HG03439 (cell line): ENCODE results near the gene CALCOCO2.
"Not testable (repeated sequence)": the region's sequence is repeated elsewhere in the genome, so short reads cannot be mapped to it uniquely, and the experiment has no call there.

Source experiments
- ATAC-seq: cut with Tn5 transposase; IDR thresholded peaks from one replicate; pipeline ENCODE4 v1.9.1; 2021; ENCODE audit warnings: mild to moderate bottlenecking, moderate library complexity; ENCODE audit not compliant: unreplicated experiment

CALCOCO2 gene

DNA sequence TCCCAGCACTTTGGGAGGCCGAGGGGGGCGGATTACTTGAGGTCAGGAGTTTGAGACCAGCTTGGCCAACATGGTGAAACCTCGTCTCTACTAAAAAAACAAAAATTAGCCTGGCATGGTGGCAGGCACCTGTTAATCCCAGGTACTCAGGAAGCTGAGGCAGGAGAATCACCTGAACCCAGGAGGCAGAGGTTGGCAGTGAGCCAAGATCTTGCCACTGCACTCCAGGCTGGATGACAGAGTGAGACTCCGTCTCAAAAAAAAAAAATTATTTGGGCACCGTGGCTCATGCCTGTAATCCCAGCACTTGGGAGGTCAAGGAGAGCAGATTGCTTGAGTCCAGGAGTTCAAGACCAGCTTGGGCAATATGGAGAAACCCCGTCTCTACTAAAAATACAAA lies 9.9 kb upstream of the CALCOCO2 start:
- not testable (repeated sequence) for ATAC-seq

DNA sequence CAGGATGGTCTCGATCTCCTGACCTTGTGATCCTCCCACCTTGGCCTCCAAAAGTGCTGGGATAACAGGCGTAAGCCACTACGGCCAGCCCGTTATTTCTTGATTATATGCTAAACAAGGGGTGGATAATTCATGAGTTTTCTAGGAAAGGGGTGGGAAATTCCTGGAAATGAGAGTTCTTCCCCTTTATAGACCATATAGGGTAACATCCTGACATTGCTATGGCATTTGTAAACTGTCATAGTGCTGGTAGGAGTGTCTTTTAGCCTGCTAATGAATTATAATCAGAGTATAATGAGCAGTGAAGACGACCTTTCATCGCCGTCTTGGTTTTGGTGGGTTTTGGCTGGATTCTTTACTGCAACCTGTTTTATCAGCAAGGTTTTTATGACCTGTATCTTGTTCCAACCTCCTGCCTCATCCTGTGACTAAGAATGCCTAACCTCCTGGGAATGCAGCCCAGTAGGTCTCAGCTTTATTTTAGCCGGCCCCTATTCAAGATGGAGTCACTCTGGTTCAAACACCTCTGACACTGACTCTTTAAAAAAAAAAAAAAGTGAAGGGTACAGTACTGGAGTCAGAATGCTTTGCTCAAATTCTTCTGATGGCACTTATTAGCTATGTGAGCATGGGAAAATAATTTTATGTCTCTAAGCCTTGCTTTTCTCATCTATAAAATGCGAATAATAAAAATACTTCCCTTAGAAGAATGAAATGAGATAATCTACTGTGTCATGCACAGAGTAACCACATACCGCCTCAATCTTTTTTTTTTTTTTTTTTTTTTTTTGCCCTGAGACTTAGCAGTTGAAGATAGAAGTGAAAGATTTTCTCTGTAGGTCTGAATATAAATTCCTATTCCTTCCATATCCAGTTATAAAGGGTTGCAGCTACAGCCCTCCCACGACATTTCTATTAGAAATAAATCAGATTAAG lies 5.1 kb upstream of the CALCOCO2 start:
- ATAC-seq: no peak

DNA sequence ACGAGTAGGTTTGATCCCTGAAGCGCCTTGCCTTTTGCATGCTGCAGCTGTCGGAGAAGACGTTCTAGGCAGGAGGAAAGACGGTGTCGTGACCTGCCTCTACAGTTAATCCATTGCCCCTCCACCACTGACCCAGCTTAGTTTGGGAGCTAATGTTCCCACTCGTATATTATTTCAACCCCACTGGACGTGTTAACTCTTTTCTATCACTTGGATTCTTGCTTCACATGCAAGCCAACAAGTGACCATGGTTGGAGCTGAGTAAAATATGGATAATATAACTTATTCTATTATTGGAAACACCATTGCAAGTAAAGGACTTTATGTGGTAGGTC lies 681 bp downstream of the CALCOCO2 start:
- no peak for ATAC-seq

DNA sequence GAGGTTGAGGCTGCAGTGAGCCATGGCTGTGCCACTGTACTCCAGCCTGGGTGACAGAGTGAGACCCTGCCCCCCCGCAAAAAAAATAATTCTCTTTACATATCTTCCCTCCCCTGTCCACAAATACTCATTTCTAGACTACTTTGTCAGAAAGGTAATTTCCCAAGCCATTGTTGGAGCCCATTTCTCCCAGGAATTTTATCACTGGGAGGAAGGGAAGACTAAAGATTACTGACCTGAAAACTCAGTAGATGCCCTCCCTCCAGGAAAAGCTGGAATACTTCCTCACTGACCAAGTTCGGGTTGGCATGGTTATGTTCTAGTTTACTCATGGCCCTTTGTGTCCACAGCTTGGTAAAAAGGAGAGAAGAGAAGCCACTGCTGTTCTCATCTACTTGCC lies 4.1 kb downstream of the CALCOCO2 start:
- no peak for ATAC-seq

DNA sequence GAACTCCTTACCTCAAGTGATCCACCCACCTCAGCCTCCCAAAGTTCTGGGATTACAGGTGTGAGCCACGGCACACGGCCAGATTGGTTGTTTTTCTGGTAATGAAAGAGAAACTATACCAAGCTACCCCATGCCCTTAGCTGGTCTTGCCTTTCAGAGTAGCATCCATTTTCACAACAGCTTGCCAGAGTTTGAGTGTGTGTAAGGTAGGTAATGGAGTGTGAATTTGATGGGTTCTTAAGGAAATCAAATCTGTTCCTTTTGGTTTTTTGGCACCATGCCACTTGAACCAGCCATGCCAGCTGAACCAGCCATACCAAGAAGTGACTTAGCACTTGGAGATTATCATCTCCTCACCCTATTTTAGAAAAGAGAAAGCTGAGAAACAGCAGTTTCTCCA lies 5.1 kb downstream of the CALCOCO2 start:
- no peak for ATAC-seq

DNA sequence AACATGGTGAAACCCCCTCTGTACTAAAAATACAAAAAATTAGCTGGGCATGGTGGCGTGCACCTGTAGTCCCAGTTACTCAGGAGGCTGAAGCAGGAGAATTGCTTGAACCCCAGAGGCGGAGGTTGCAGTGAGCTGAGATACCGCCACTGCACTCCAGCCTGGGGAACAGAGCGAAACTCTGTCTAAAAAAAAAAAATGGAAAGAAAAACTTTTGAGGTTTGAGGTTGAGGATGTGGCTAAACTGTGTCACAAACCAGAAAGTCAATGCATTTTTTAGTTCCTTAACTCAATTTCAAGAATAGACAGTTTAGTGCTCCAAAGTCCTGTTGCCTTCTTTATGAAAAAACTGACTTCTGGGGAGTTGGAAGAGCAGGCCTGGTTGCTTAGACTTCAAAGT lies 6.6 kb downstream of the CALCOCO2 start:
- ATAC-seq: not testable (repeated sequence)

DNA sequence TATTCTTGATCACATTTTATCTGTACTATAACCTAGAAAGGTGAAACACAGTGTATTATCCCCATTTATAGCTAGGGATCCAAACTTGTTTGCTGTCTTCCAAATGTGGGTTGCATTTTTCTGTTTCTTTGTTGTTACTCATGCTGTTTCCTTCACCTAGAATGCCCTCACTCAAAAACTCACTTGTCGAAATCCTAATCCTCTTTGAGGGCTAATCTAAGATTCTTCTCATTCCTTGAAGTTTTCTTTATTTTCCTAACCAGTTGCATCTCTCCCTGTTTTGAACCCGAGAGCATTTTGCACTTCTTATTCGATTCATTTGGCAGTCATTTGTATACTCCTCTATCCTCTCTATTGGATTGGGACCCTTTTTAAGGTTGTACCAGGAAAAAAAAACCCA lies 9.6 kb downstream of the CALCOCO2 start:
- no peak for ATAC-seq

DNA sequence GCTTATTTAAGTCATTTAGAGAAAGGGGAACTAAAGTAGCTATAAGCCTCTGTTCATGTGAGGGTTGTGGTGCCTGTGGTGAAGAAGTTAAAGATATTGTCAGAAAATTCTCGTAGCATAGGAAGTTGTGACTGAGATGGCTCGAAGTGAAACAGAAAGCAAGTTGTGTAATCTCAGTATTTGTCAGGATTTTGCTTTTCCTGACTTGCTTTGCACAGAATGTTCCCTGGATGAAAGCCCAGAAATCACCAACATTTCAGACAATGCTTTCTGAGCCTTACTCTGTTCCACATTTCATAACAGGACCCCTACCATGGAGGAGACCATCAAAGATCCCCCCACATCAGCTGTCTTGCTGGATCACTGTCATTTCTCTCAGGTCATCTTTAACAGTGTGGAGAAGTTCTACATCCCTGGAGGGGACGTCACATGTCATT lies 10.6 kb downstream of the CALCOCO2 start:
- no peak for ATAC-seq

DNA sequence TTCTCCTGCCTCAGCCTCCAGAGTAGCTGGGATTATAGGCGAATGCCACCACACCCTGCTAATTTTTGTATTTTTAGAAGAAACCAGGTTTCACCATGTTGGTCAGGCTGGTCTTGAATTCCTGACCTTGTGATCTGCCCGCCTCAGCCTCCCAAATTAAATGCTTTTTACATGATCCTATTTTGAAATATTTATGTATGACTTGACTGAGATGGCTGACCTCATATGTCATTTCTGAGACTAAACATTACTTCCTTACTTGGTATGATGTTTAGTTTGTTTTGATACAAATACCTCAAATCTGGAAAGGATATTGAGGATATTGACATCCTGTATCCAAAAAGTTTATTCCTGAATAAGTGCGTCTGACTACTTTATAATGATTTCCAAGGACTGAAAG lies 11.9 kb downstream of the CALCOCO2 start:
- no peak for ATAC-seq

DNA sequence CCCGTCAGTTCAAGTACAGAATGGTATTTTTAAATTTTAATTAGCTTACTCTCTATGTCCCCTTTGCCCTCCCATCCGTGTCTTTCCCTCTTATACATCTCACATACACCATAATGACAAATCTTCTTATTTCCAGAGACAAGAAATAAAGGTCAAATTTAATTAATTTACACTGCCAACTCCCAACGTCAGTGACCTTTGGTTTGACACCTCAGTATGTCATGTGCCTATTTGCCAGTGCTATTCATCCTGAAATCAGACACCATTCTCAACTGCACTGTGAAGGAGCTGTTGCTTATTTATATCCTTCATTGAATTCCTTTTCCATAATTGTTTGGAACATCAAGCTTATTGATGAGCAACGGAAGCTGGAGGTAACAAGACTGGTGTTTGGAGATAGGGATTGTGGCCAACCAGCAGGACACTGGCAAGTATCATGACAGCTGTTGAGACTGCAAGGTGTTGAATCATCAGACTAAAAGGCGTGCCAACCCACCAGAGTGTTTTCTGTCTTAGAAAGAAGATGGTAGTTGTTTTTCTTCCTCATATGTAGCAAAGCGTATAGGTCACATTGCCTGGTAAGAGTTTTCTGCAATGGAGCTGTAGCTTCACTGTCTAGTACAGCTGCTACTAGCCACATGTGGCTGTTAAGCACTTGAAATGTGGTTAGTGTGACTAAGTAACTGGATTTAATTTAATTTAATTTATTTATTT lies 12.5 kb downstream of the CALCOCO2 start:
- ATAC-seq: no peak

DNA sequence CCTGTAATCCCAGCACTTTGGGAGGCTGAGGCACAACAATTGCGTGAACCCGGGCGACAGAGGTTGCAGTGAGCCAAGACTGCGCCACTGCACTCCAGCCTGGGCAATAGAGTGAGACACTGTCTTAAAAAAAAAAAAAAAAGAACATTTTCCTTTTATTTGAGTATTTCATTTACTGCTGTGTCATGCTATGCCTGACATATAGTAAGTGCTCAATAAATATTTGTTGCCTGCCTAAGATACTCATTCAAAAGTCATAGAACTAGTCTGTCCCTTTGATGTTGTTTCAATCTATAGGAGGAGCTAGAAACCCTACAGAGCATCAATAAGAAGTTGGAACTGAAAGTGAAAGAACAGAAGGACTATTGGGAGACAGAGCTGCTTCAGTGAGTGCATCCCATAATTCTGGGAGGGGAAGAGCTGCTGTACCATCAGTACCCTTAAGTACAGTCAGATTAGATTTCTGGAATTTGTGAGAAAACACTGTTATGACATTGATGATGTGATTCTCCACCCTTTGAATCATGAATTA lies 20.0 kb downstream of the CALCOCO2 start:
- no peak for ATAC-seq

DNA sequence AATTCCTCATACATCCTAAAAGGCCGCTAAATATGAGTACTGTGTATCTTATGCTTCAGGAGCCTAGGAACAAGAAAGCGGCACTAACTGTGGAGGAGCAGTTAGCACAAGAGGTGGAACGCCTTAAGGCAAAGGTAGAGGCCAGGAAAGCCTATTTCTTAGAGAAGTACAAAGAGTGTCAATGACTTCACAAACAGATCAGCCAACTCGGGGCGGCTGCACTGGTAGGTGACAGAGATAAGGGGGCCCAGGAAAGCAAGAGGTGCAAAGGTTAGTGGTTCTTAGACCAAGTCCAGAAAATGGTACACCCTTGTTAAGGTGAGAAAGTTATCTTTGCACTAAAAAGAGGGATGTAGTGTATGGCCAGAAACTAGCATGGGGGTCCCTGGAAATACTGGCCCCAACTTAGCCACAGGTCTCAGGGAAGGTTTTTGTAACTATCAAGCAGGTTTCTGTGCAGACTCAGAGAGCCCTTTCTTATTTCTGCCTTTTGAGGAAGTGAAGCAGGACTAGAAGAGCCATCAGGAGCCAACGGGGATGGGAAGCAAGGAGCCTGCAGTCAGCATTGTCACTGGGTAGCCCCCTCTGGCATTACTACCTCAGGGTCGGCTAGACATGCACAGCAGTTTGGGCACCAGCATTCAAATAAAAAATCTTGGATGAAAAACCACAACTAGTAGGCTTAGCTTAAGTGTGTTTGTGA lies 24.1 kb downstream of the CALCOCO2 start:
- ATAC-seq: no peak

DNA sequence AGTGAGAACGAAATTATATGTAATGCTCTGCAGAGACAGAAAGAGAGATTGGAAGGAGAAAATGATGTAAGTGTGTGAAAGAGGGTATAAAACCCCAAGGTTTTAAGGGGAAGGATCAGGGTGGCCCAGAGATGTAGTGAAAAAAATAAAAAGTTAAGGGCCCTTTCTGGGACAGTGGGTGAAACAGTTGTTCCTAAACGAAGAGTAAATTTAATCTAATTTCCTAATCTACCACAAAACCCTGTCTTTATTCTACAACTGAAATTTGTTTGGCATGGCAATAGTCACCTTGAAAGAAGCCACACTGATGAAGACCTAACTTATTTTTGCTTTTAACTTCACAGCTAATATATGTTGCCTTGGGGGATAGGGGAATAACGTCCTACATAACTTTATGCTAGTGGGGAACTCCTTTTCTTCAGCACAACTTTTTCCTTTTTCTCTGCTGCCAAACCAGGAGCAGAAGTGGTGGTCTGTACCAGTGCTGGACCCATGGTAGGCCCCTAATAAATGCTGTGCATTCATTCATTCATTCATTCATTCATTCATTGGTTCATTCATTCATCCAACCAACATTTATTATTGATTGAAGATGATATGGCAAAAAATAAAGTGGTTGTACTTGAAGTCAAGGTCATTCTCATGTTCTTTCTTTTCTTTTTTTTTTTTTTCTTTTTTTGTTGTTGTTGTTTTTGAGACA lies 25.4 kb downstream of the CALCOCO2 start:
- ATAC-seq: no peak

DNA sequence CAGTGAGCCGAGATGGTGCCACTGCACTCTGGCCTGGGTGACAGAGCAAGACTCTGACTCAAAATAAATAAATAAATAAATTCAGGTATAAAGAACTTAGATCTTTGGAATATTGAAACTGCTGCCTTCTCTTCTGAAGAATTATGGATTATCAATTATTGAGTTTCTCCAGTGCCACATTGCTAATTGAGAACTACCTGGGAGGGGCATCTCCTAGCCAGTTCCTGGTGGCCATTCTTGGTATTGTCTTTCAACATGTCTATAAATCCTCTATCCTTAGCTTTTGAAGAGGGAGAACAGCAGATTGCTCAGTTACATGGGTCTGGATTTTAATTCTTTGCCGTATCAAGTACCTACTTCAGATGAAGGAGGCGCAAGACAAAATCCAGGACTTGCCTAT lies 29.2 kb downstream of the CALCOCO2 start:
- no peak for ATAC-seq

DNA sequence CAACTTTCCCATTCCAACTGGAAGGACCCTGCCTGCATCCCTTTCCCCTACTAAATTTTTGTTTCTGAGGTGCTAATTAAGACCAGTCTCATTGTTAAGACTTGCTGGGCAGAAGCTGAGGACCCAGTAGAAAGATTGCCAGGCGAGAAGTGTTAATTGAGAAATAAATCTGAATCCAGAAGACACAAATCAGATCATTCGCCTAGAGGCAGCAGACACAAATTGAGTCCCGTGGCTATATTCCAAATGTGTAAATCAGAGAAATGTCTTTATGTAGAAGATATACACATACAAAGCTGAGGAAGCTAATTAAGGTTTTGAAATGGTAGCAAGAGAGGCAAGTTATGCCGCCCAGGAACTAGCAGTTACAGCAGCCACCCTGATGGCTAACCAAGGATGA lies 29.6 kb downstream of the CALCOCO2 start:
- no peak for ATAC-seq

DNA sequence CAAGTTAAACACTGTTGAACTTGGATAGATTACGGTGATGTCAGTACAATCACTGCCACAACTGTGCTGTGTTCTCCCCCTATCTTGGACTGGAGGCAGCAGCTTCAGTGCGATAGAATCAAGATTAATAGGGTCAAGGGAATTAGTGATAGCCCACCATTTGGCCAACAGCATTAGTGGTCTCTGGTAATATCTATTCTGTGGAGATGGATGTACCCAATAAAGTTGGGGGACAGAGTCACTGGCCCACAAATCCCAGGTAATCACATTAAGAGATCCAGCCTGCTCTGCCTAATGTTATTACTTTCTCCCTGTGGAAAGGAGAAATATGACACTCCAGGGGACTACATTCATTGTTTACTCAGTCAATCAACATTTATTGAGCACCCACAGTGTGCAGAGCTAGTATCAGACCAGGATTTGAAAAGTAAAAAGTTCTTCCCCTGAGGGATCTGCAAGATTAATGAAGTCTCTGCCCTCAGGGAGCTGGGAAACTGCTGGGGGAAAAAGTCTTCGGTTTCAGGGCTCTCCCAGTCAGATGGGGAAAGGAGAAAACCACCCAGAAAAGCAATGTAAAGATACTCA lies 38.2 kb downstream of the CALCOCO2 start:
- ATAC-seq: no peak

DNA sequence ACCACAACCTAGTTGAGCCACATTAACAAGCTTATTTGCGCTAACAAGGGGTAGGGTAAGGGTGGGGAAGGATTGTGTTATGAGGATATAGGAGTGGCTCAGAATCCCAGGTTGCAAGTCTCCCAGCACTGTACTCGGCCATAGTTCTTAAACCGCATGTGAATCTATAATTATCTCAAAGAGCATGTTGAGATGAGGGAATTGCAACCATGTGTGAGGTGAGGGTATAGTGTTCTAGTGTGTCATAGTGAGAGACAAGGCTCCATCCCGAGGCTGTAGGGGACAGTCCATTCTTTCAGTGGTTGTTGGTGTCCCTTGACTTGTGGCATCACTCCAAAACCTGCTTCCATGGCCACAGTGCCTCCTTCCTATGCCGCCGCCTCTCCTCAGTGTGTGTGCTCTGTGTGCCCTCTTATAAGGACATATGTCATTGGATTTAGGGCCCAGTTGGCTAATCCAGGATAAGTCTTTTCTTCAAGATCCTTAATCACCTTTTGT lies 39.0 kb downstream of the CALCOCO2 start:
- ATAC-seq: no peak

DNA sequence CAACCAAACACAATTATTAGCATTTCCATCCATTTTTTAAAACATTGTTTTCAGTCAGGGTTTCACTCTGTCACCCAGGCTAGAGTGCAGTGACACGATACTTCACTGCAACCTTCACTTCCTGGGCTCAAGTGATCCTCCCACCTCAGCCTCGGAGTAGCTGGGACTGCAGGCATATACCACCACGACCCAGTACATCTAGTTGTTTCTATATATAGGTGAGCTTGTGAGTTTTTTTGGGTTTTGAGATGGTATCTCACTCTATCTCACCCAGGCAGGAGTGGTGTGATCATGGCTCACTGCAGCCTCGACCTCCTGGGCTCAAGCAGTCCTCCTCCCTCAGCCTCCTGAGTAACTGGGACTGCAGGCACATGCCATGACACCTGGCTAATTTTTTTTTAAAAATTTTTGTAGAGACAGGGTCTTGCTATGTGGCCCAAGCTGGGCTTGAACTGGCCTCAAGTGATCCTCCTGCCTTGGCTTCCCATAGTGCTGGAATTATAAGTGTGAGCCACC lies 40.3 kb downstream of the CALCOCO2 start:
- ATAC-seq: no peak

DNA sequence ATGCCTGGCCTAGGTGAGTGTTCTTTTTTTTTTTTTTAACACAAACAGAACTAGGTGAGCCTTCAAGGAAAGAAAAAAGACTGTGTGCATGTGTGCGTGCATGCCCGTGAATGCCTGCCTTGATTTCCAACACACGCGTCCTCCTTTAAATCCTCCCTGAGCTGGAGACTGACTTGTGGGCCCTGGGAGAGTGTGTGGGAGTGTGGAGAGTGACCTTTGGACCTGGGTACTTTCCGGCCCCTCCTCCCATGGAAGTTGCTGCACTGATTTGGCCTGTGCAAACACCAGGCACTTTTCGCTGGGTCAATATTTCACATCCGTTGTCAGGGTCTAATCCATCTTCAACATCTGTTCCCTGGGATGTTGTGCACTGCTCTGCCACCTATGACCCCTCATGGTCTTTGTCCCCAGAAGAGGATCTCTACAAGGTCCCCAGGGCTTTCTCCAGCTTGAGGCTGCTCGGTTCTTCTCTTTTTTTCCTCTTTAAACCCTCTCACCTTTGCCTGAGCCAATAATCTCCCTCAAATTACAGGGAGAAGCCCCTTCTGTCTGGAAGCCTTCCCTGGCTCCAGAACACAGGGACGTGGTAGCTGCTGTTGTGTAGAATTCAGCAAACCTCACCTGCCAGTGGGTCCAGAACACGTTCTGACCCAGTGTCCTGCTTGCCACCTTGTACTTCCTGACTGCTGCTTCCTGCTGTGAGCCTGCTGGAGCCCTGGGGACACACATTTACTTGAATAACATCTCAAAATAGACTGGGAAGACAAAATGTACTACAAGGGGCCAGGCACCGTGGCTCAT lies 40.9 kb downstream of the CALCOCO2 start:
- no peak for ATAC-seq
